Esophagus squamous epithelium (tissue), 5 donors: ENCODE measurements around the gene WDFY3. TPM values are rescaled to one million over a fixed set of nuclear protein-coding genes. Genes with fewer than 3 reads are reported as not detected.

ENCODE experiments used
- DNase-seq: peaks from one replicate; lab custom pipeline; 2025; lab: John Stamatoyannopoulos, UW
- H3K27ac ChIP-seq, 4 donors: fragments of 200-600 bp; sonication (generic); one replicate each; pipeline ENCODE4 v1.5.1; 2016 to 2019; ENCODE audit warnings: mild to moderate bottlenecking in 1 of 4
- H3K27me3 ChIP-seq, 4 donors: fragments of 200-600 bp; sonication (generic); 1 replicate in 3 of 4; 2 replicates in 1 of 4; pipeline versions ENCODE4 v1.5.1 to v1.6.0; 2017 to 2021; ENCODE audit warnings: antibody characterized with exemption in 1 of 4
- H3K36me3 ChIP-seq, 3 donors: fragments of 200-600 bp; sonication (generic); one replicate each; pipeline ENCODE4 v1.5.1; 2016 to 2019
- H3K4me1 ChIP-seq, 3 donors: fragments of 200-600 bp; sonication (generic); one replicate each; pipeline ENCODE4 v1.5.1; 2017 to 2019
- H3K4me3 ChIP-seq, 4 donors: fragments of 200-600 bp; sonication (generic); 1 replicate in 3 of 4; 2 replicates in 1 of 4; pipeline ENCODE4 v1.5.1; 2016 to 2019; ENCODE audit warnings: mild to moderate bottlenecking in 2 of 4, moderate library complexity in 1 of 4
- H3K9me3 ChIP-seq, 3 donors: fragments of 200-600 bp; sonication (generic); one replicate each; pipeline ENCODE4 v1.5.1; 2016 to 2019
- POLR2A ChIP-seq, 4 donors: fragments of 450-650 bp; IDR thresholded peaks; one replicate each; pipeline ENCODE4 v1.6.1; 2017; ENCODE audit warnings: antibody characterized with exemption in 4 of 4, mild to moderate bottlenecking in 4 of 4, moderate library complexity in 3 of 4
- WGBS, 2 donors: methylation state at CpG; one replicate each; pipeline ENCODE4 v1.1.5; 2018; 5-methylcytosine and 5-hydroxymethylcytosine counted together
- intact Hi-C: fragments of 100-400 bp; cut with DNase I; formaldehyde crosslinking; loops from one replicate; pipeline ENCODE4 v1.15.0; 2022
- total RNA-seq, 4 donors: library from RNA; depleted of rRNA; stranded (reverse); fragments of >200 nt; gene quantifications; one replicate each; pipeline ENCODE4 v1.1.0, GENCODE V29; 2016
- TF ChIP-seq, protein P1 (sequence below), 6 experiments: fragments of 450-650 bp in 4 of 6; fragments of 200-600 bp in 2 of 6; sonication (generic) in 2 of 6; IDR thresholded peaks; one replicate each; pipeline ENCODE4 v1.5.1; 2016 to 2019; ENCODE audit warnings: antibody characterized with exemption in 6 of 6, mild to moderate bottlenecking in 4 of 6, moderate library complexity in 4 of 6
- donor health status: DM: yes; HTN: yes; CAD: no.

WDFY3 gene
- total RNA-seq, 4 donors from 2014 or later, result 30.9 to 70.0 (median 42.2) TPM

DNA sequence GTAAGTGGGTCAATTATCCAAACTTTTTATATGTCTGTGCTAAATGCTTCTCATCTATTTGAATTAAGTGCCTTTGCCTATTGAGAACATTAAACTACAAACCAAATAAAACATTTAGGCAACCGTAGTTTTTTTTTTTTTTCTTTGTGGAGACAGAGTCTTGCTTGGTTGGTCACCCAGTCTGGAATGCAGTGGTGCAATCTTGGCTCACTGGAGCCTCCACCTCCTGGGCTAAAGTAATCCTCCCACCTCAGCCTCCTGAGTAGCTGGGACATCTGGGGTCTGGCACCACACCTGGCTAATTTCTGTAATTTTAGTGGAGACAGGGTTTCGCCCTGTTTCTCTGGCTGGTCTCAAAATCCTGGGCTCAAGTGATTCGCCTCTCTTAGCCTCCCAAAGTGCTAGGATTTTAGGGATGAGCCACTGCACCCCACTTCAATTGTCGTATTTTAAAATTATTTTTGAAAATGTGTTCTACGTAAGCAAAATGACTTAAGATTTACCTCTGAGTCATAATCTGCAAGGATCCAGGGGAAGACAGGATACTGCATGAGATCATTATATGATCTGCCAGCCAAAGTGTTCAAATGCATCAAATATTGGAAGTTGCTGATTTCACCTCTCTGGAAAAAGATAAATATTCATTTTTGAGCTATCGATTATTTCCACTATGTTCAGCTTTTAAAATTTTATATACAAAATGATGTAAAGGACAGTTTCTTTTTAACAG lies 257.9 kb downstream of the WDFY3 start:
- H3K27me3 ChIP-seq, result no peaks in the 10 kb centered on the region
- no peaks in the 10 kb centered on the region for H3K9me3 ChIP-seq
- no peak overlapping the region for H3K27ac ChIP-seq
- TF ChIP-seq, protein P1, sequence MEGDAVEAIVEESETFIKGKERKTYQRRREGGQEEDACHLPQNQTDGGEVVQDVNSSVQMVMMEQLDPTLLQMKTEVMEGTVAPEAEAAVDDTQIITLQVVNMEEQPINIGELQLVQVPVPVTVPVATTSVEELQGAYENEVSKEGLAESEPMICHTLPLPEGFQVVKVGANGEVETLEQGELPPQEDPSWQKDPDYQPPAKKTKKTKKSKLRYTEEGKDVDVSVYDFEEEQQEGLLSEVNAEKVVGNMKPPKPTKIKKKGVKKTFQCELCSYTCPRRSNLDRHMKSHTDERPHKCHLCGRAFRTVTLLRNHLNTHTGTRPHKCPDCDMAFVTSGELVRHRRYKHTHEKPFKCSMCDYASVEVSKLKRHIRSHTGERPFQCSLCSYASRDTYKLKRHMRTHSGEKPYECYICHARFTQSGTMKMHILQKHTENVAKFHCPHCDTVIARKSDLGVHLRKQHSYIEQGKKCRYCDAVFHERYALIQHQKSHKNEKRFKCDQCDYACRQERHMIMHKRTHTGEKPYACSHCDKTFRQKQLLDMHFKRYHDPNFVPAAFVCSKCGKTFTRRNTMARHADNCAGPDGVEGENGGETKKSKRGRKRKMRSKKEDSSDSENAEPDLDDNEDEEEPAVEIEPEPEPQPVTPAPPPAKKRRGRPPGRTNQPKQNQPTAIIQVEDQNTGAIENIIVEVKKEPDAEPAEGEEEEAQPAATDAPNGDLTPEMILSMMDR (IDR thresholded peaks at IDR 0.05), result no peak
- no peak for TF ChIP-seq POLR2A (IDR thresholded peaks at IDR 0.05)
- intact Hi-C loops, result no loop called here
- no peaks in the 10 kb centered on the region for H3K4me1 ChIP-seq
- peaks cover 0 to 98% (median 3%) of the 10 kb centered on the region in 3 donors for H3K36me3 ChIP-seq
- DNase-seq, result no peak
- WGBS, 2 donors, result 88 to 91% methylated on average over 6 of the region's 6 CpGs
- no peak overlapping the region for H3K4me3 ChIP-seq

DNA sequence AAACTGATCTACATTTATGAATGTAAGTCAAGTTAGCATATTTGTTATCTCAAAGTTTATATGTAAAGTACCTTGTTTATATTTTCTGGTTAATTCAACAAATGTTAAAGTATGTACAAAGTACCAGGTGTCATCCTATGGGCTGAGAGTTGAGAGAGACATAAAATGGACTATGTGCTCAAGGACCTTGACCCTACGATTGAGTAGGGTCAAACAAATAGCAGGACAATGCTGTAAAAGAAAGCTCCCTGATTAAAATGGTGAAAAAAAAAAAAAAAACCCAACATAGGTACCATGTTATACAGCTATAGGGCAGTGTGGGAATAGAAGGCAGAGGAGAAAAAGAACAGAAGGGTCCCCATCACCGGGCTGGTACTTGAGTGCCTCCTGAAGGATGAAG lies 260.2 kb downstream of the WDFY3 start:
- WGBS, 2 donors, result 82 to 94% methylated on average over 2 of the region's 2 CpGs
- intact Hi-C loops, result no loop called here
- peaks cover 0 to 98% (median 0%) of the 10 kb centered on the region in 3 donors for H3K36me3 ChIP-seq
- no peaks in the 10 kb centered on the region for H3K4me1 ChIP-seq
- H3K27ac ChIP-seq, result no peak overlapping the region
- no peaks in the 10 kb centered on the region for H3K9me3 ChIP-seq
- no peaks in the 10 kb centered on the region for H3K27me3 ChIP-seq
- no peak for TF ChIP-seq POLR2A (IDR thresholded peaks at IDR 0.05)
- TF ChIP-seq, protein P1 (IDR thresholded peaks at IDR 0.05), result no peak
- no peak for DNase-seq
- H3K4me3 ChIP-seq, result no peak overlapping the region

DNA sequence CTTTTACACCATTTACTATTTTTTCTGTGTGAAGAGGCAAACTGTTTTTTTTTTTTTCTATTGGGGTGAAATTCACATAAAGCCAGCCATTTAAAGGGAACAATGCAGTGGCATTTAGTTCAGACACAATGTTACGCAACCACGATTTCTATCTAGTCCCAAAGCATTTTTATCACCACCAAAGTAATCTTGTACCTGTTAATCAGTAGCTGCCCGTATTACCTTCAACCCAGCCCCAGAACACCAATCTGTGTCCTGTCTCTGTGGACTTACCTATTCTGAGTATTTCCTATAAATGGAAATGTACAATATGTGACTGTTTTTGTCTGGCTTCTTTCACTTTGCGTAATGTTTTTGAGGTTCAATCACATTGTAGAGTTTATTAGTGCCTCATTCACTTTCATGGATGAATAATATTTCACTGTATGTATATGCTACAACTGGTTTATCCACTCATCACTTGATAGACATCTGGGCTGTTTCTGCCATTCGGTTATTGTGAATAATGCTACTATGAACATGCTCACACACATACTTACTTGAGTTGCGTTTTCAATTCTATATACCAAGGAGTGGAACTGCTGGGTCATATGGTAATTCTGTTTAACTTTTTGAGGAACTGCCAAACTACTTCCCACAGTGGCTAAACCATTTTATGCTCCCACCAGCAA lies 267.4 kb downstream of the WDFY3 start:
- no peak for DNase-seq
- no peak overlapping the region for H3K4me3 ChIP-seq
- H3K9me3 ChIP-seq, result no peaks in the 10 kb centered on the region
- peak overlapping the region in 3 of 4 donors; percentile 4 to 55 (median 39) for H3K27ac ChIP-seq
- intact Hi-C loops, result no loop called here
- peaks cover 0 to 8% (median 3%) of the 10 kb centered on the region in 3 donors for H3K4me1 ChIP-seq
- WGBS, 2 donors, result 59 to 70% methylated on average over 6 of the region's 6 CpGs
- TF ChIP-seq POLR2A (IDR thresholded peaks at IDR 0.05), result no peak
- TF ChIP-seq, protein P1 (IDR thresholded peaks at IDR 0.05), result no peak
- H3K27me3 ChIP-seq, result no peaks in the 10 kb centered on the region
- H3K36me3 ChIP-seq, result peaks cover 0 to 94% (median 0%) of the 10 kb centered on the region in 3 donors

DNA sequence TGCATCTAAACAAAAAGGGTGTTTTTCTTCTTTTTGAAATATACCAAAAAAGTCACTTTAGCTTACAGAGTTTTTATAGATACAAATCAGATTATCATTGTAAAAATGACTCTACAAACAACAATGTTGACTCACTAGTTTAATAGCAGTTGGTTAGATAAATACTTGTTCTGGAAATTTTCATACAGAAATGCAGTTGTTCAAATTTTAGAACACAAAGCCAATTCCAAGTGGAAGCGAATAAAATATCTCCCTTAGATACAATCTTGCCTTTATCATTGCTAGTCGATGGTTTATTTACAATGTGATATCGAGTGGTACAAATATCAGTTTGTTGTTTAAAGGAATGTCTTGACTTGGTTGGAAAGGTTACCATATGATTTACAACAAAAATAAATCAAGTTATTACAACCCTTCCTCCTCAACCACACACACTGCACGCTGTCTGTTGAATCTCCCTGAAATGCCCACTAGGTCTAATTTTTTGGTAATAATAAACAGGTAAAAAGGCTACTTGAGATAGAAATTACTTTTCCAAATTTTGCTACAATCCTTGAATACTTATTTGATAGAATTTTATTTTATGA lies 268.8 kb downstream of the WDFY3 start:
- no peak overlapping the region for H3K4me3 ChIP-seq
- intact Hi-C loops, result no loop called here
- H3K9me3 ChIP-seq, result no peaks in the 10 kb centered on the region
- 85 to 93% methylated on average over 4 of the region's 4 CpGs for WGBS, 2 donors
- H3K27me3 ChIP-seq, result no peaks in the 10 kb centered on the region
- TF ChIP-seq, protein P1 (IDR thresholded peaks at IDR 0.05), result no peak
- TF ChIP-seq POLR2A (IDR thresholded peaks at IDR 0.05), result no peak
- no peak overlapping the region for H3K27ac ChIP-seq
- no peak for DNase-seq
- peaks cover 0 to 94% (median 0%) of the 10 kb centered on the region in 3 donors for H3K36me3 ChIP-seq
- peaks cover 0 to 8% (median 3%) of the 10 kb centered on the region in 3 donors for H3K4me1 ChIP-seq

DNA sequence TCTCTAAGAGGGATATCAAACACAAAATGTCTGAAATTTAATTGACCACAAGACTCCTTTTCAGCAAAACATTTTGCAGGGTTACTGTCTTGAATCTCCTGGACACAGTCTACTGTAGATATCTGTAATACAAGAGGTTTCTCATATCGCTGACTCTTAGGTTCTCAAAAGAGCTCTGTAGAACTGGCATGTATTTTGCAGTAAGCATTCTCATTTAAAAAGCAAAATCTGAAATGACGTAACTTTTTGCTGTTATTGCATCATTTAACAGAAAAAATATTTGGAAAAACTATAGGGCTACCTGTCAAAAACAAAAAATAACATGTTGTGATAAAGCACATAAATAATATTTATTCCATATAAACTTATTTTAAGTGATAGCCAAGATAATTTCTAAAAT lies 269.3 kb downstream of the WDFY3 start:
- WGBS, 2 donors, result 89 to 96% methylated on average over 2 of the region's 2 CpGs
- no peak overlapping the region for H3K27ac ChIP-seq
- H3K27me3 ChIP-seq, result no peaks in the 10 kb centered on the region
- no peak for DNase-seq
- TF ChIP-seq POLR2A (IDR thresholded peaks at IDR 0.05), result no peak
- TF ChIP-seq, protein P1 (IDR thresholded peaks at IDR 0.05), result no peak
- no peak overlapping the region for H3K4me3 ChIP-seq
- peaks cover 0 to 93% (median 0%) of the 10 kb centered on the region in 3 donors for H3K36me3 ChIP-seq
- intact Hi-C loops, result no loop called here
- no peaks in the 10 kb centered on the region for H3K9me3 ChIP-seq
- peaks cover 0 to 8% (median 3%) of the 10 kb centered on the region in 3 donors for H3K4me1 ChIP-seq
